Spleen (tissue), 7 donors: ENCODE measurements around the gene EEF1AKMT4.

Experiments
- CTCF ChIP-seq, 11 experiments: fragments of 200-600 bp in 7 of 11; fragments of 450-650 bp in 4 of 11; sonication (generic) in 4 of 11; IDR thresholded peaks in 8 of 11; conservative IDR thresholded peaks in 3 of 11; 1 replicate in 7 of 11; 2 replicates in 4 of 11; pipeline versions ENCODE4 v1.4.0 to v1.8.0; 2016 to 2021; ENCODE audit warnings: antibody characterized with exemption in 11 of 11, inconsistent platforms in 4 of 11, mild to moderate bottlenecking in 1 of 11
- POLR2A ChIP-seq, 3 donors: fragments of 450-650 bp; IDR thresholded peaks; one replicate each; pipeline ENCODE4 v1.5.1; 2017; ENCODE audit warnings: antibody characterized with exemption in 3 of 3, mild to moderate bottlenecking in 1 of 3
- donor health status: DM: no; HTN: no; CAD: no; lungs with moderate emphysema.
- donor health status: DM: no; HTN: no; CAD: no.
- donor health status: DM: no; HTN: no; CAD: no.

GRCh38 chr3:184250167-184250828, 826 bp downstream of the EEF1AKMT4 start:
- TF ChIP-seq CTCF (IDR thresholded peaks at IDR 0.05 in 8 of 11, conservative IDR thresholded peaks at IDR 0.05 in 3 of 11) (peak; percentile 68 to 98 (median 91)), POLR2A (IDR thresholded peaks at IDR 0.05) (no peak)
